HG02938 (cell line): ENCODE results near the gene S100PBP.

Experiments used
- ATAC-seq: cut with Tn5 transposase; IDR thresholded peaks from one replicate; pipeline ENCODE4 v1.9.1; 2021; ENCODE audit warnings: mild to moderate bottlenecking, moderate library complexity; ENCODE audit not compliant: unreplicated experiment

Gene S100PBP

GRCh38 chr1:32868085-32868484 is 50.6 kb downstream of the S100PBP start:
- no peak for ATAC-seq

GRCh38 chr1:32868806-32869455 is 51.5 kb downstream of the S100PBP start:
- ATAC-seq: no peak

- no peak for ATAC-seq
Measured at GRCh38 chr1:32869923-32870614, 52.6 kb downstream of the S100PBP start.

GRCh38 chr1:32870615-32871363 is 53.3 kb downstream of the S100PBP start, which contains the start of gene FNDC5:
Gene FNDC5, minus strand, starts transcription at chr1:32870912.
- no peak for ATAC-seq

- ATAC-seq: no peak
Measured at GRCh38 chr1:32871364-32872191, 54.1 kb downstream of the S100PBP start.

GRCh38 chr1:32872192-32872460 is 54.7 kb downstream of the S100PBP start:
- ATAC-seq: no peak

- ATAC-seq: no peak
Measured at GRCh38 chr1:32873484-32873883, 56.0 kb downstream of the S100PBP start.

- no peak for ATAC-seq
Measured at GRCh38 chr1:32874860-32875752, 57.7 kb downstream of the S100PBP start.

GRCh38 chr1:32876341-32877210 is 59.1 kb downstream of the S100PBP start:
- ATAC-seq: no peak

GRCh38 chr1:32877211-32878110 is 60.0 kb downstream of the S100PBP start:
- no peak for ATAC-seq

GRCh38 chr1:32878183-32878582 is 60.7 kb downstream of the S100PBP start:
- no peak for ATAC-seq

- ATAC-seq: no peak
Measured at GRCh38 chr1:32878637-32879041, 61.2 kb downstream of the S100PBP start.

GRCh38 chr1:32881291-32881690 is 63.8 kb downstream of the S100PBP start:
- no peak for ATAC-seq

- ATAC-seq: no peak
Measured at GRCh38 chr1:32881871-32882850, 64.7 kb downstream of the S100PBP start.

GRCh38 chr1:32883338-32884031 is 66.0 kb downstream of the S100PBP start:
- ATAC-seq: no peak

- ATAC-seq: no peak
Measured at GRCh38 chr1:32884032-32884372, 66.5 kb downstream of the S100PBP start.

GRCh38 chr1:32884726-32885125 is 67.3 kb downstream of the S100PBP start:
- ATAC-seq: no peak
